HepG2 (cell line): Measurements from ENCODE around the gene C16orf89. TPM values are rescaled to one million over a fixed set of nuclear protein-coding genes. Genes with fewer than 3 reads are reported as not detected.

Source experiments
- ATF6 ChIP-seq: sonication (generic); formaldehyde crosslinking; conservative IDR thresholded peaks from 2 replicates; pipeline ENCODE4 v1.4.0; 2020; ENCODE audit warnings: missing genetic modification reagents
- CSRNP1 ChIP-seq: sonication (generic); formaldehyde crosslinking; IDR thresholded peaks from 2 replicates; pipeline ENCODE4 v1.8.1; 2023; ENCODE audit warnings: mild to moderate bottlenecking, missing genetic modification reagents
- ERF ChIP-seq: IDR thresholded peaks from 2 replicates; pipeline ENCODE4 v1.6.1; 2018; ENCODE audit warnings: missing biosample characterization, missing genetic modification reagents
- HNF4G ChIP-seq, 2 experiments: sonication (generic) in 1 of 2; formaldehyde crosslinking in 1 of 2; IDR thresholded peaks; 2 replicates each; pipeline versions ENCODE4 v1.4.0 to v1.6.1; 2011 to 2020; ENCODE audit warnings: borderline replicate concordance in 2 of 2, low read depth in 2 of 2, mild to moderate bottlenecking in 2 of 2, low read length in 1 of 2, missing genetic modification reagents in 1 of 2, moderate library complexity in 1 of 2
- KDM5B ChIP-seq: sonication (generic); formaldehyde crosslinking; IDR thresholded peaks from 2 replicates; pipeline ENCODE4 v1.4.0; 2020; ENCODE audit warnings: missing genetic modification reagents, mild to moderate bottlenecking, borderline replicate concordance
- PAWR ChIP-seq: sonication (generic); formaldehyde crosslinking; IDR thresholded peaks from 2 replicates; pipeline ENCODE4 v1.4.0; 2020; ENCODE audit warnings: missing genetic modification reagents, mild to moderate bottlenecking, borderline replicate concordance
- PCBP1 ChIP-seq: fragments of 200-400 bp; formaldehyde crosslinking; IDR thresholded peaks from 2 replicates; pipeline ENCODE4 v1.6.1; 2017; ENCODE audit warnings: mild to moderate bottlenecking, low read depth, low read length, borderline replicate concordance
- PHB2 ChIP-seq: fragments of 450-650 bp; IDR thresholded peaks from 2 replicates; pipeline ENCODE4 v1.6.1; 2018; ENCODE audit not compliant: partially characterized antibody
- PRDM10 ChIP-seq: sonication (generic); formaldehyde crosslinking; IDR thresholded peaks from 2 replicates; pipeline ENCODE4 v1.4.0; 2020; ENCODE audit warnings: low read depth, missing genetic modification reagents
- SMAD9 ChIP-seq: sonication (generic); formaldehyde crosslinking; IDR thresholded peaks from 2 replicates; pipeline ENCODE4 v1.5.1; 2020; ENCODE audit warnings: mild to moderate bottlenecking, missing genetic modification reagents
- ZNF350 ChIP-seq: sonication (generic); formaldehyde crosslinking; IDR thresholded peaks from 2 replicates; pipeline ENCODE4 v1.4.0; 2020; ENCODE audit warnings: mild to moderate bottlenecking, low read depth, missing genetic modification reagents, borderline replicate concordance
- ZNF432 ChIP-seq: sonication (generic); formaldehyde crosslinking; IDR thresholded peaks from 2 replicates; pipeline ENCODE4 v1.5.0; 2020; ENCODE audit warnings: missing genetic modification reagents, mild to moderate bottlenecking, borderline replicate concordance
- ZNF550 ChIP-seq: sonication (generic); formaldehyde crosslinking; IDR thresholded peaks from 2 replicates; pipeline ENCODE4 v1.4.0; 2020; ENCODE audit warnings: mild to moderate bottlenecking, missing genetic modification reagents, borderline replicate concordance
- ZNF878 ChIP-seq: sonication (generic); formaldehyde crosslinking; IDR thresholded peaks from 2 replicates; pipeline ENCODE4 v1.8.1; 2023; ENCODE audit warnings: mild to moderate bottlenecking, missing genetic modification reagents, moderate library complexity
- polyA plus RNA-seq, 8 experiments: library from polyadenylated mRNA; depleted of rRNA in 3 of 8; stranded (reverse) in 7 of 8; unstranded in 1 of 8; fragments of >200 nt; fragmentation: Illumina TruSeq in 4 of 8; extraction: Trizol in 4 of 8; gene quantifications; 2 replicates each; pipeline versions ENCODE4 v1.2.1 to v1.2.3, GENCODE V29; 2011 to 2016; ENCODE audit warnings: low read depth in 4 of 8, missing spikeins in 1 of 8, mixed read lengths in 1 of 8; ENCODE audit not compliant: insufficient read depth in 1 of 8
- total RNA-seq, 5 experiments: library from RNA; depleted of rRNA; stranded (reverse); fragments of >200 nt; fragmentation: Illumina TruSeq; extraction: Trizol; gene quantifications; 2 replicates each; pipeline ENCODE4 v1.2.3, GENCODE V29; 2016; ENCODE audit warnings: low read depth in 1 of 5

The C16orf89 gene
- total and polyA plus RNA-seq, 2 of the 13 experiments (the other 11 are each of a cell fraction or from before 2014, with no cell fraction given), result 1.9 to 3.4 TPM

- no peak; the same call in 1 of the 2 replicates for TF ChIP-seq ATF6 (CRISPR knock-in tag)
- no peak; the same call in 1 of the 2 replicates for TF ChIP-seq CSRNP1 (CRISPR knock-in tag)
- peak; percentile 95; the same call in 1 of the 2 replicates for TF ChIP-seq PCBP1
- no peak for TF ChIP-seq SMAD9 (CRISPR knock-in tag)
- TF ChIP-seq ZNF550 (CRISPR knock-in tag), result peak; percentile 34; the same call in 1 of the 2 replicates
- peak; percentile 94 for TF ChIP-seq KDM5B (CRISPR knock-in tag)
- TF ChIP-seq ZNF350 (CRISPR knock-in tag), result peak; percentile 94
- TF ChIP-seq HNF4G (IDR thresholded peaks at IDR 0.05; ENCODE audit: borderline replicate concordance, low read depth, low read length), result peak; percentile 57; the same call in 1 of the 2 replicates
- peak; percentile 74 for TF ChIP-seq HNF4G (CRISPR knock-in tag; IDR thresholded peaks at IDR 0.05; ENCODE audit: borderline replicate concordance, low read depth)
- TF ChIP-seq ERF (CRISPR knock-in tag), result peak; percentile 93
- peak; percentile 71; the same call in 1 of the 2 replicates for TF ChIP-seq ZNF878 (CRISPR knock-in tag)
- 0 out of 2 replicates have a peak, but pooled peaks have one; percentile 59 for TF ChIP-seq PRDM10
- no peak for TF ChIP-seq PAWR (CRISPR knock-in tag)
- 0 out of 2 replicates have a peak, but pooled peaks have one; percentile 61 for TF ChIP-seq ZNF432 (CRISPR knock-in tag)
- no peak for TF ChIP-seq PHB2
Measured at GRCh38 chr16:5033256-5034166, 32.2 kb downstream of the C16orf89 start, which contains the start of gene NAGPA (continued).
